HL-60 (cell line): ENCODE data around the gene MUC6.

Source experiments
- CTCF ChIP-seq: IDR thresholded peaks from one replicate; pipeline ENCODE4 v1.5.1; 2011; ENCODE audit warnings: low read length, control low read depth, inconsistent platforms; ENCODE audit not compliant: insufficient read depth
- POLR2AphosphoS5 ChIP-seq: IDR thresholded peaks from 2 replicates; pipeline ENCODE4 v1.6.1; 2012; ENCODE audit warnings: low read depth

- TF ChIP-seq CTCF = no peak
- TF ChIP-seq POLR2AphosphoS5 = no peak
These were observed 41.0 kb upstream of the MUC6 start for GRCh38 chr11:1077417-1078119.
